ACC112 (cell line): Measurements from ENCODE around the gene NUAK1.
"Not testable (repeated sequence)": the region's sequence is repeated elsewhere in the genome, so short reads cannot be mapped to it uniquely, and the experiment has no call there.

Experiments
- H2AFZ ChIP-seq: fragments of 200-600 bp; sonication (generic); one replicate; pipeline ENCODE4 v1.6.0; 2017; ENCODE audit warnings: antibody characterized with exemption, low read length; ENCODE audit not compliant: unreplicated experiment
- H3K27ac ChIP-seq: fragments of 200-600 bp; sonication (generic); 2 replicates; pipeline ENCODE4 v1.5.1; 2014; ENCODE audit warnings: low read depth, mild to moderate bottlenecking, antibody characterized with exemption, low read length, moderate library complexity
- H3K27me3 ChIP-seq: fragments of 200-600 bp; sonication (generic); 2 replicates; pipeline ENCODE4 v1.6.1; 2014; ENCODE audit warnings: mild to moderate bottlenecking, antibody characterized with exemption, low read length, moderate library complexity, mixed read lengths; ENCODE audit not compliant: insufficient read depth
- H3K36me3 ChIP-seq: fragments of 200-600 bp; sonication (generic); 2 replicates; pipeline ENCODE4 v1.6.1; 2016; ENCODE audit warnings: mild to moderate bottlenecking, antibody characterized with exemption, low read length, moderate library complexity, mixed read lengths; ENCODE audit not compliant: insufficient read depth
- H3K4me1 ChIP-seq: fragments of 200-600 bp; sonication (generic); one replicate; pipeline ENCODE4 v1.6.1; 2016; ENCODE audit warnings: low read length, mixed read lengths; ENCODE audit not compliant: insufficient read depth, unreplicated experiment, control insufficient read depth
- H3K4me3 ChIP-seq: fragments of 200-600 bp; sonication (generic); 2 replicates; pipeline ENCODE4 v1.5.1; 2014; ENCODE audit warnings: mild to moderate bottlenecking, low read depth, low read length
- H3K79me2 ChIP-seq: fragments of 200-600 bp; sonication (generic); one replicate; pipeline ENCODE4 v1.6.0; 2016; ENCODE audit warnings: low read length; ENCODE audit not compliant: control insufficient read depth, unreplicated experiment, insufficient read depth

The NUAK1 gene

GRCh38 chr12:106147956-106148355, 9.2 kb upstream of the NUAK1 start:
- Histone ChIP-seq H3K4me3 (no peak overlapping the region), H3K27me3 (no peaks in the 10 kb centered on the region), H3K4me1 (peaks cover 15% of the 10 kb centered on the region), H3K79me2 (peaks cover under 1% of the 10 kb centered on the region), H3K36me3 (no peaks in the 10 kb centered on the region), H2AFZ (no peak overlapping the region), H3K27ac (no peak overlapping the region)

GRCh38 chr12:106146987-106147386, 8.2 kb upstream of the NUAK1 start:
- no peak overlapping the region for H3K27ac ChIP-seq
- peaks cover 5% of the 10 kb centered on the region for H3K79me2 ChIP-seq
- no peaks in the 10 kb centered on the region for H3K36me3 ChIP-seq
- H2AFZ ChIP-seq: no peak overlapping the region
- H3K4me1 ChIP-seq: peaks cover 15% of the 10 kb centered on the region
- H3K4me3 ChIP-seq: no peak overlapping the region
- H3K27me3 ChIP-seq: no peaks in the 10 kb centered on the region

- no peaks in the 10 kb centered on the region for H3K27me3 ChIP-seq
- peaks cover 23% of the 10 kb centered on the region for H3K4me1 ChIP-seq
- H2AFZ ChIP-seq: no peak overlapping the region
- peaks cover 14% of the 10 kb centered on the region for H3K79me2 ChIP-seq
- H3K27ac ChIP-seq: no peak overlapping the region
- H3K36me3 ChIP-seq: no peaks in the 10 kb centered on the region
- H3K4me3 ChIP-seq: no peak overlapping the region
Observed at GRCh38 chr12:106145539-106146447, 7.0 kb upstream of the NUAK1 start.

GRCh38 chr12:106144847-106145246, 6.1 kb upstream of the NUAK1 start:
- peaks cover 23% of the 10 kb centered on the region for H3K79me2 ChIP-seq
- H3K4me3 ChIP-seq: no peak overlapping the region
- H3K36me3 ChIP-seq: no peaks in the 10 kb centered on the region
- no peaks in the 10 kb centered on the region for H3K27me3 ChIP-seq
- no peak overlapping the region for H2AFZ ChIP-seq
- H3K4me1 ChIP-seq: peaks cover 30% of the 10 kb centered on the region
- H3K27ac ChIP-seq: no peak overlapping the region

GRCh38 chr12:106142591-106143261, 4.0 kb upstream of the NUAK1 start:
- Histone ChIP-seq H2AFZ (no peak overlapping the region), H3K4me1 (peaks cover 31% of the 10 kb centered on the region), H3K27ac (no peak overlapping the region), H3K27me3 (no peaks in the 10 kb centered on the region), H3K4me3 (no peak overlapping the region), H3K79me2 (peaks cover 23% of the 10 kb centered on the region), H3K36me3 (no peaks in the 10 kb centered on the region)

- H3K79me2 ChIP-seq: peaks cover 23% of the 10 kb centered on the region
- peaks cover 39% of the 10 kb centered on the region for H3K4me1 ChIP-seq
- H3K27ac ChIP-seq, H3K36me3 ChIP-seq, H2AFZ ChIP-seq, H3K4me3 ChIP-seq, H3K27me3 ChIP-seq: not testable (repeated sequence)
Observed at GRCh38 chr12:106141920-106142319, 3.2 kb upstream of the NUAK1 start.

- H3K79me2 ChIP-seq: peaks cover 23% of the 10 kb centered on the region
Observed at GRCh38 chr12:106141452-106141851, 2.7 kb upstream of the NUAK1 start.

GRCh38 chr12:106141003-106141402, 2.2 kb upstream of the NUAK1 start:
- H3K27me3 ChIP-seq: no peaks in the 10 kb centered on the region
- no peaks in the 10 kb centered on the region for H3K36me3 ChIP-seq
- H3K79me2 ChIP-seq: peaks cover 23% of the 10 kb centered on the region
- peaks cover 44% of the 10 kb centered on the region for H3K4me1 ChIP-seq
- H2AFZ ChIP-seq: no peak overlapping the region
- H3K4me3 ChIP-seq: peak overlapping the region; percentile 90
- no peak overlapping the region for H3K27ac ChIP-seq

More at GRCh38 chr12:106141452-106141851, 2.7 kb upstream of the NUAK1 start:
- H2AFZ ChIP-seq: no peak overlapping the region
- H3K27me3 ChIP-seq: no peaks in the 10 kb centered on the region
- H3K36me3 ChIP-seq: no peaks in the 10 kb centered on the region
- no peak overlapping the region for H3K27ac ChIP-seq
- 0 out of 2 replicates have a peak overlapping the region, but pooled peaks have one; percentile 17 for H3K4me3 ChIP-seq
- H3K4me1 ChIP-seq: peaks cover 42% of the 10 kb centered on the region

- H3K4me1 ChIP-seq: peaks cover 46% of the 10 kb centered on the region
- peaks cover 23% of the 10 kb centered on the region for H3K79me2 ChIP-seq
- H3K36me3 ChIP-seq: no peaks in the 10 kb centered on the region
- H2AFZ ChIP-seq: peak overlapping the region; percentile 84
- peak overlapping the region; percentile 46; the same call in 1 of the 2 replicates for H3K27ac ChIP-seq
- H3K27me3 ChIP-seq: no peaks in the 10 kb centered on the region
- peak overlapping the region; percentile 90 for H3K4me3 ChIP-seq
Observed at GRCh38 chr12:106140223-106140986, 1.7 kb upstream of the NUAK1 start.

- peak overlapping the region; percentile 46 for H3K27ac ChIP-seq
- H3K4me3 ChIP-seq: peak overlapping the region; percentile 90
- H3K36me3 ChIP-seq: no peaks in the 10 kb centered on the region
- peaks cover 23% of the 10 kb centered on the region for H3K79me2 ChIP-seq
- H3K27me3 ChIP-seq: no peaks in the 10 kb centered on the region
- peak overlapping the region; percentile 84 for H2AFZ ChIP-seq
- peaks cover 46% of the 10 kb centered on the region for H3K4me1 ChIP-seq
Observed at GRCh38 chr12:106139422-106140171, 843 bp upstream of the NUAK1 start.
